Stimulated activated effector memory CD8-positive, alpha-beta T cell treated with anti-CD3 and anti-CD28 coated beads, Interleukin-12 subunit alpha, Interleukin-12 subunit beta, amount 100 ng/mL, for 72 hours (primary cell): ENCODE data around the gene ZNF576.
"Not testable (repeated sequence)": the region's sequence is repeated elsewhere in the genome, so short reads cannot be mapped to it uniquely, and the experiment has no call there.

Source experiments
- ATAC-seq: fragments of 150-1000 bp; cut with Tn5 transposase; 2 replicates; pipeline ENCODE4 v1.10.0; 2021
- DNase-seq, 2 donors: peaks; one replicate each; pipeline ENCODE4 v3.0.0; 2021 to 2022; ENCODE audit warnings: low spot score in 2 of 2
- H3K27ac Mint-ChIP-seq: one replicate; pipeline ENCODE4 v1.8.0; 2022; ENCODE audit warnings: mild to moderate bottlenecking, mixed read lengths
- H3K36me3 Mint-ChIP-seq: one replicate; pipeline ENCODE4 v1.8.0; 2022; ENCODE audit warnings: mild to moderate bottlenecking, mixed read lengths
- H3K4me1 Mint-ChIP-seq: one replicate; pipeline ENCODE4 v1.8.0; 2022; ENCODE audit warnings: mixed read lengths
- H3K4me3 Mint-ChIP-seq: one replicate; pipeline ENCODE4 v1.8.0; 2022; ENCODE audit warnings: mild to moderate bottlenecking, mixed read lengths
- H3K9me3 Mint-ChIP-seq: one replicate; pipeline ENCODE4 v1.8.0; 2022; ENCODE audit warnings: mixed read lengths

Gene ZNF576

GRCh38 chr19:43589277-43589676 is 7.1 kb upstream of the ZNF576 start:
- ATAC-seq (no peak), DNase-seq (no peak)
- Mint-ChIP-seq H3K4me1 (peaks cover 32% of the 10 kb centered on the region), H3K9me3 (no peaks in the 10 kb centered on the region), H3K4me3 (no peak overlapping the region), H3K36me3 (peaks cover 44% of the 10 kb centered on the region), H3K27ac (peak overlapping the region; percentile 60)

GRCh38 chr19:43589678-43590077 is 6.7 kb upstream of the ZNF576 start:
- Mint-ChIP-seq H3K4me1 (peaks cover 30% of the 10 kb centered on the region), H3K27ac (peak overlapping the region; percentile 60), H3K4me3 (no peak overlapping the region), H3K36me3 (peaks cover 47% of the 10 kb centered on the region), H3K9me3 (no peaks in the 10 kb centered on the region)
- DNase-seq (no peak), ATAC-seq (peak; percentile 48)

GRCh38 chr19:43591904-43592772 is 4.3 kb upstream of the ZNF576 start:
- ATAC-seq (no peak), DNase-seq (no peak)
- Mint-ChIP-seq H3K4me3 (no peak overlapping the region), H3K27ac (no peak overlapping the region), H3K9me3 (no peaks in the 10 kb centered on the region), H3K36me3 (peaks cover 61% of the 10 kb centered on the region), H3K4me1 (peaks cover 29% of the 10 kb centered on the region)

GRCh38 chr19:43592800-43593350 is 3.5 kb upstream of the ZNF576 start:
- Mint-ChIP-seq H3K4me3 (peak overlapping the region; percentile 95), H3K9me3 (no peaks in the 10 kb centered on the region), H3K27ac (peak overlapping the region; percentile 73), H3K36me3 (peaks cover 66% of the 10 kb centered on the region), H3K4me1 (peaks cover 37% of the 10 kb centered on the region)
- ATAC-seq, result no peak
- no peak for DNase-seq

- peaks cover 48% of the 10 kb centered on the region for H3K4me1 Mint-ChIP-seq
- ATAC-seq, result no peak
- peak overlapping the region; percentile 73 for H3K27ac Mint-ChIP-seq
- H3K9me3 Mint-ChIP-seq, result no peaks in the 10 kb centered on the region
- no peak for DNase-seq
- peak overlapping the region; percentile 95 for H3K4me3 Mint-ChIP-seq
- H3K36me3 Mint-ChIP-seq, result peaks cover 74% of the 10 kb centered on the region
These were observed 2.2 kb upstream of the ZNF576 start for GRCh38 chr19:43594081-43594697.

GRCh38 chr19:43594710-43595604 is 1.4 kb upstream of the ZNF576 start:
- ATAC-seq (peak; percentile 64), DNase-seq (peak; percentile 67 to 82)
- peak overlapping the region; percentile 100 for H3K27ac Mint-ChIP-seq
- no peaks in the 10 kb centered on the region for H3K9me3 Mint-ChIP-seq
- H3K36me3 Mint-ChIP-seq, result peaks cover 82% of the 10 kb centered on the region
- peak overlapping the region; percentile 95 for H3K4me3 Mint-ChIP-seq
- H3K4me1 Mint-ChIP-seq, result peaks cover 40% of the 10 kb centered on the region

GRCh38 chr19:43595605-43595998 is 793 bp upstream of the ZNF576 start:
- ATAC-seq (peak; percentile 35), DNase-seq (no peak)
- H3K27ac Mint-ChIP-seq, result peak overlapping the region; percentile 100
- H3K36me3 Mint-ChIP-seq, result peaks cover 84% of the 10 kb centered on the region
- no peaks in the 10 kb centered on the region for H3K9me3 Mint-ChIP-seq
- H3K4me3 Mint-ChIP-seq, result peak overlapping the region; percentile 95
- H3K4me1 Mint-ChIP-seq, result peaks cover 39% of the 10 kb centered on the region

- Mint-ChIP-seq H3K9me3 (no peaks in the 10 kb centered on the region), H3K4me3 (peak overlapping the region; percentile 95), H3K27ac (peak overlapping the region; percentile 100), H3K36me3 (peaks cover 80% of the 10 kb centered on the region), H3K4me1 (peaks cover 39% of the 10 kb centered on the region)
- no peak for ATAC-seq
- DNase-seq, result peak in 1 of 2 donors; percentile 56
These were observed 557 bp downstream of the ZNF576 start for GRCh38 chr19:43596842-43597461.

GRCh38 chr19:43597876-43598275 is 1.5 kb downstream of the ZNF576 start:
- H3K9me3 Mint-ChIP-seq, result no peaks in the 10 kb centered on the region
- no peak for ATAC-seq
- DNase-seq, result no peak
- H3K4me1 Mint-ChIP-seq, result peaks cover 39% of the 10 kb centered on the region
- peak overlapping the region; percentile 100 for H3K27ac Mint-ChIP-seq
- H3K4me3 Mint-ChIP-seq, result peak overlapping the region; percentile 95
- H3K36me3 Mint-ChIP-seq, result peaks cover 82% of the 10 kb centered on the region

- peak overlapping the region; percentile 69 for H3K27ac Mint-ChIP-seq
- H3K36me3 Mint-ChIP-seq, result peaks cover 80% of the 10 kb centered on the region
- no peak for ATAC-seq
- DNase-seq, result no peak
- peak overlapping the region; percentile 95 for H3K4me3 Mint-ChIP-seq
- H3K4me1 Mint-ChIP-seq, result peaks cover 33% of the 10 kb centered on the region
- no peaks in the 10 kb centered on the region for H3K9me3 Mint-ChIP-seq
These were observed 2.2 kb downstream of the ZNF576 start for GRCh38 chr19:43598445-43599240.

GRCh38 chr19:43599635-43600295 is 3.4 kb downstream of the ZNF576 start:
- ATAC-seq, result no peak
- Mint-ChIP-seq H3K4me1 (peaks cover 28% of the 10 kb centered on the region), H3K27ac (peak overlapping the region; percentile 14)

GRCh38 chr19:43600326-43600725 is 3.9 kb downstream of the ZNF576 start:
- H3K9me3 Mint-ChIP-seq, ATAC-seq, H3K4me3 Mint-ChIP-seq, DNase-seq: not testable (repeated sequence)
- Mint-ChIP-seq H3K27ac (peak overlapping the region; percentile 14), H3K4me1 (peaks cover 28% of the 10 kb centered on the region), H3K36me3 (peaks cover 67% of the 10 kb centered on the region)

More at GRCh38 chr19:43599635-43600295, 3.4 kb downstream of the ZNF576 start:
- Mint-ChIP-seq H3K4me3 (no peak overlapping the region), H3K9me3 (no peaks in the 10 kb centered on the region), H3K36me3 (peaks cover 73% of the 10 kb centered on the region)
- no peak for DNase-seq

- ATAC-seq, result no peak
- Mint-ChIP-seq H3K27ac (peak overlapping the region; percentile 88), H3K9me3 (no peaks in the 10 kb centered on the region), H3K4me3 (no peak overlapping the region), H3K36me3 (peaks cover 37% of the 10 kb centered on the region), H3K4me1 (peaks cover 13% of the 10 kb centered on the region)
- no peak for DNase-seq
These were observed 9.6 kb downstream of the ZNF576 start for GRCh38 chr19:43605875-43606568.
